ENCODE results near the gene KTN1.

KTN1 gene

DNA sequence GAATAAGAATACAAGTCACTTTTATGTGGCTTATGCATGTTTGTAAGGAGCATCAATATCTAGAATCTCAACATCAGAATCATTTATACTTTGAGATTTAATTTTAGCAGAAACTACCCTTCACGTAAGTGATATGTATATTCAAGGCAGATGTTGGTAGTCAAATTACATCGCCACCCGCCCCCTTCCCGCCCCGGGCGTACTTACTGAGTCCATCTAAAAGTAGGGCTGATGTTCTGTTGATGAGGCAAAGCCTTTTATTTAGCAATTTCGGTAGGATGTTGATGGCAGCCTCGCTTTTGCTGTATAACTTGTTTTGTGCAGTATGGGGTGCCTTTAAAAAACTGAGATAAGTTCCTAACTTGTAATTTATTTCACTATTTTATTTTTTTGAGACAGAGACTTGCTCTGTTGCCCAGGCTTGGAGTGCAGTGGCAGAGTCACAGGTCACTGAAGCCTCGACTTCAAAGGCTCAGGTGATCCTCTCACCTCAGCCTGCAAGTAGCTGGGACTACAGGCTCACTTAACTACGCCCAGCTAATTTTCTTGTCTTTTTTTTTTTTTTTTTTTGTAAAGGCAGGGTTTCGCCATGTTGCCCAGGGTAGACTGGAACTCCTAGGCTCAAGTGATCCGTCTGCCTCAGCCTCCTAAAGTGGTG is 30.8 kb downstream of the KTN1 start:
- DNase-seq: no peak

DNA sequence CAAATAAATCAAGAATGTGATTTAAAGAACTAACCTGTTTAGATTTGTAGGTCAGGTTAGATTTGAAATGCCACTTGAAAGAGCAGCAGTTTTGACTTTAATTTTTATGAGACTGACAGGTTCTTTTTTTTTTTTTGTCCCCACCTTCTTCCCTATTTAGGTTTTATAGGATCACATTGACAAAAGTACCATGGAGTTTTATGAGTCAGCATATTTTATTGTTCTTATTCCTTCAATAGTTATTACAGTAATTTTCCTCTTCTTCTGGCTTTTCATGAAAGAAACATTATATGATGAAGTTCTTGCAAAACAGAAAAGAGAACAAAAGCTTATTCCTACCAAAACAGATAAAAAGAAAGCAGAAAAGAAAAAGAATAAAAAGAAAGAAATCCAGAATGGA is 31.9 kb downstream of the KTN1 start:
- no peak for DNase-seq

DNA sequence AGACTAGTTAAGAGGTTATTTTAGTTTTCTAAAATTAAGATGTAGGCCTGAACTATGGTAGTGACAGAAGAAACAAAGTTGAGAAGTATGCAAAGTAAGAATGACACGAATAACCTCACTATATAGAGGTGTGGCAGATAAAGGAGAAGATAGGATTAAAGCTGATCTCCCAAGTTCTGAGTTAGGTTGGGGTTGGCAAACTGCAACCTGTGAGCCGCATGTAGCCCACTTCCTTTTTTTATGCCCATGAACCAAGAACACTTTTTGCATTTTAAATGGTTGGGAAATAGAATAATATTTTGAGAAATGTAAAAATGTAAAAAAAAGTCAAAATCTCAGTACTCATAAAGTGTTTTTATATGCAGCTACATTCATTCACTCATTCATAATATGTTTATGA is 34.3 kb downstream of the KTN1 start:
- no peak for DNase-seq

DNA sequence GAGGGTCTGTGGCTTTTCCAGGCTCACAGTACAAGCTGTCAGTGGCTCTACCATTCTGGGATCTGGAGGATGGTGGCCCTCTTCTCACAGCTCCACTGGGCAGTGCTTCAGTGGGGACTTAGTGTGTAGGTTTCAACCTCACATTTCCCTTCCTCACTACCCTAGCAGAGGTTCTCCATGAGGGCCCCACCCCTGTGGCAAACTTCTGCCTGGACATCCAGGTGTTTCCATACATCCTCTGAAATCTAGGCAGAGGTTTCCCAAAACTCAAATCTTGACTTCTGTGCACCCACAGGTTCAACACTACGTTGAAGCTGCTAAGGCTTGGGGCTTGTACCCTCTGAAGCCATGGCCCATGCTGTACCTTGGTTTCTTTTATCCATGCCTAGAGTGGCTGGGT is 40.3 kb downstream of the KTN1 start:
- no peak for DNase-seq

DNA sequence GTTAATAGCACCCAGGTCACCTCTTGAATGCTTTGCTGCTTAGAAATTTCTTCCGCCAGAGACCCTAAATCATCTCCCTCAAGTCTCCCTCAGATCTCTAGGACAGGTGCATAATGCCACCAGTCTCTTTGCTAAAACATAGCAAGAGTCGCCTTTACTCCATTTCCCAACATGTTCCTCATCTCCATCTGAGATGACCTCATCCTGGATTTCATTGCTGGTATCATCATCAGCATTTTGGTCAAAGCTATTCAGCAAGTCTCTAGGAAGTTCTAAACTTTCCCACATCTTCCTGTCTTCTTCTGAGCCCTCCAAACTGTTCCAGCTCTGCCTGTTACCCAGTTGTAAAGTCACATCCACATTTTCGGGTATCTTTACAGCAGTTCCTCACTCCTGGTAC is 41.0 kb downstream of the KTN1 start:
- DNase-seq: no peak

DNA sequence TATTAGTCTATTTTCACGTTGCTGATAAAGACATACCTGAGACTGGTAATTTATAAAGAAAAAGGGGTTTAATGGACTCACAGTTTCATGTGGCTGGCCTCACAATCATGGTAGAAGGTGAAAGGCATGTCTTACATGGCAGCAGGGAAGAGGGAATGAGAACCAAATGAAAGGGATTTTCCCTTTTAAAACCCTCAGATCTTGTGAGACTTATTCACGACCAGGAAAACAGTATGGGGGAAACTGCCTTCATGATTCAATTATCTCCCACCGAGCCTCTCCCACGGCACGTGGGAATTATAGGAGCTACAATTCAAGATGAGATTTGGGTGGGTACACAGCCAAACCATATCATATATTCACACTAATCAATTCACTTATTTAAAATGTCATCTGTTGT is 41.4 kb downstream of the KTN1 start:
- no peak for DNase-seq

DNA sequence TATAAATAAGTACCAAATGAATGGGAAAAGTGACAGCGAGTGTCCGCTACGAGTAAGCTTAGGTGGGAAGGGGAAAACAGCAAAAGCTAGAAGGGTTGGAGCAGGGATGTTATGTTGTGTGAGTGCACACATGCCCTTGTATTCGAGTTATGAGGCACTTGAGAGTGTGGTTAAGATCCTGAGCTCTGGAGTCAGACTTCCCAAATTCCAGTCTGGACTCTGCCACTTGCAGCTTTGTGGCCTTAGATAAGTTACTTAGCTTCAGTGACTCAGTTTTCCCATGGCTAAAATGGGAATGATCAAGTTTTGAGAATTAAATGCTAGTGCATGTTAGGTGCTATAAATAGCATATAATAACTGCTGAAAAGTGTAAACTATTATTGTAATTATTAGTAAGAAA is 44.9 kb downstream of the KTN1 start:
- no peak for DNase-seq

DNA sequence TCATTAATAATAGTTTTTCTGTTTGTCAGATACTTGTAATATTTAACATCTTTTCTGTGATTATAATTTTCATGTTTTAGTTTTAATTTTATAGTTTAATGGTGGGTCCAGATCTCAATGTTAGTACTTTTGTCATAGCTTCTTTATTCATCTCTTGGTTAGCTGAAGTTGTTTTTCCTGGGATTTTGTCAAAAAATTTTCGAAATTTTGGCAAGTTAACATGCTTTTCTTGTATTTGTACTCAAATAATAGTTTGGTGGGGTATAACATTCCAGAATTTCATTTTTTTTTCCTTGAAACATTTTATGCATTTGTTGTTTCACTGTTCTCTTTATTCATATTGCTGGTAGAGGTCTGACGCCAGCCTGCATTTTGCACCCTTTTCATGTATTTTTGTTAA is 45.5 kb downstream of the KTN1 start:
- DNase-seq: no peak

DNA sequence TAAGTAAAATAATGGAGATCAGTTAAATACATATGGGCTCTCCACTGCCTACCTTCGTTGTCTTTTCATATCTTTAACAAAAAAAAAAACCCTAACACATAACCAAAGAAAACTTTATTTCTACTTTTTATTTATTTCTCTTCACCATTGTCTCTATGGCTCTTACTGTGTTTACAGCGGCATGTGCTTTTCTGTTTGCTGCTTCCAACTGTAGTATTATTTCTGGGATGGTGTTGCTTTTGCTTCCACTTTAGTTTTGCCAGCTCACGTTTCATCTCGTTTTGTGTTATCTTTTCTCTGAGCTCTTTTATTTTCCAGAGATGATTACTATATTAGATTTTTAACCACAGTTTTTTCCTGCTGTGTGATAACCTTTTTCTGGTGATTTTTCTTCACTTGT is 46.1 kb downstream of the KTN1 start:
- DNase-seq: no peak

DNA sequence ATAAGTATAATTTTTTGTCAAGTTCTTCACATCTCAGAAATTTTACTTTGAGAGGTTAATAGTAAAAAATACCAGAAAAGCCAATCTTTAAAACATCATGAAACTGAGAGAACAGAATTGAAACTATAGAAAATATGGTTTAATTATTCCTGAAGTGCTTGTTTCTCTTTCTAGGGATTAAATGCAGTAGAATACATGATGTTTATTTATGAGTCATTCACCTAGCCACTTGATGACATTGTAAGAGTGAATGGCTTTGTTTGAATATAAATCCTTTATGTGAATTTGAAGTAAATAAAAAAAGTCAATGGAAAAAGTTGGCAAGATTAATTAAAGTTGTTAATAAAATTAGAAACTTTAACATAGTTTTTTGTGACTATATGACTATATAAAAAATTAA is 48.4 kb downstream of the KTN1 start:
- DNase-seq: no peak

DNA sequence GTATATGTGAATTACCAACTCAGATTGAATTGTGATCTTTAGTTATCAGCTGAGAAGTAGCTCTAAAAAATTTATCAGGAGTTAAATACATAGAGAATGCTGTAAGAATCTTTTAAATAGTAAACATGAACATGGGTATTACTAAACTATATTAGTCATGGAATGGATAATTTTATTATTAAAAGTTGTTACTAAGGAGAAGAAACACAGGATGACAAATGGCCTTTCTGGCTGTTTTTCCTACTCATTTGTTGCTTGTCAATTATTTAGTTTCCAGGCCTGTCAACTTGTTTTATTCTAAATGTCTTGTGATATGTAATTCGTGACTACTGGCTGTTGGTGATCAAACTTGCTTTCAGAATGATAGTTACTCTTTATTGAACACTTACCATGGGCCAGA is 58.7 kb downstream of the KTN1 start:
- no peak for DNase-seq

DNA sequence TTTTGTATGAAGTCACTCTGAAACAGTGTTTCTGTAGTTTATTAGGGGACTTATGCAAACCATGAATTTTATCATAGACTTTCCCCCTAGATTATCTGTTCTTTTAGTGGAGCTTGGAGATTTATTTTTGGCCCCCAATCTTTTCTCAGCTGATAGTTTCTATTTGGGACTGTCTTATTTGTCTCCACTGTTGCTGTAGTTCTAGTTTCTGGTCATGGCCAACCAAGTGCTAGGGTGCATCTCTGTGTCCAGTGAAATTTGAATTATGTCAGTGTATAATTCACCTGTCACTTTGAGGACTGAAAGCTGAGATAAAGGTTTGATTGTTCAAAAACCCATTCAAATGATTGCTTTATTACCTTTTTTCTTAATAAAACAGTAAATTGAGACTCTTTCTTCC is 61.3 kb downstream of the KTN1 start:
- no peak for DNase-seq

DNA sequence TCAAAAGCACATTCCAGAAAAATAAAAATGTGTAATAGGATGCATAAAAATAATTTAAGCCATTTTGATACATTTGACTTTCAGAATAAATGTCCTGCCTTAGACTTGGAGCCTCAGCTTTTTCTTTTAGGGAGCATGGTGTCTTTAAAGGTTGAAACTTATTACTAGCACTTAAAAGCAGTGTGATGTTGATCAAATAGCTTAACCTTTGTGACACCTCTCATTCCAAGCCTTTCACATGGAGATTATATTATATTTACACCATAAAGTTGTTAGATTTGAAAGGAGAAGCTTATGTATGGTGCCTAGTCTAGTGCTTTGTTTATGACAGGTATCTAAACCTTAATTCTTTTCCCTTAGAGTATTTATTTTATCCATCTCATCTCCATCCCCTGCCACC is 61.9 kb downstream of the KTN1 start:
- DNase-seq: no peak

DNA sequence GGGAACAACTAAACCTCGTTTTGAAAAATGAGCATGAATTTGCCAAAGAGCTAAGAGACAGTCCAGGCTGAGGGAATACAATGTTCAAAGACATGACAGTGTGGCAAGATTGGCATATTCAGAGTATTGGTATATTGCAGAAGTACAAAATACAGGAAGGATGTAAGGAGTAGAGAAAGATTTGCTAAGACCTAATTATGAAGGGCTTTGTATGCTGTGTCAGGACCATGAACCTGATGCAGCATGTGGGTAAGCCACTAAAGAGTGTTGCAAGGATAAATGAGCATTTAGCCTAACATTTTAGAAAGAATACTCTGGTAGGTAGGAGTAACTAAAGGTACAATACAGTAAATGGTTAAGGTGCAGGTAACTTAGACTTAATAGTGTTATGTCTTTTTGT is 65.1 kb downstream of the KTN1 start:
- no peak for DNase-seq

DNA sequence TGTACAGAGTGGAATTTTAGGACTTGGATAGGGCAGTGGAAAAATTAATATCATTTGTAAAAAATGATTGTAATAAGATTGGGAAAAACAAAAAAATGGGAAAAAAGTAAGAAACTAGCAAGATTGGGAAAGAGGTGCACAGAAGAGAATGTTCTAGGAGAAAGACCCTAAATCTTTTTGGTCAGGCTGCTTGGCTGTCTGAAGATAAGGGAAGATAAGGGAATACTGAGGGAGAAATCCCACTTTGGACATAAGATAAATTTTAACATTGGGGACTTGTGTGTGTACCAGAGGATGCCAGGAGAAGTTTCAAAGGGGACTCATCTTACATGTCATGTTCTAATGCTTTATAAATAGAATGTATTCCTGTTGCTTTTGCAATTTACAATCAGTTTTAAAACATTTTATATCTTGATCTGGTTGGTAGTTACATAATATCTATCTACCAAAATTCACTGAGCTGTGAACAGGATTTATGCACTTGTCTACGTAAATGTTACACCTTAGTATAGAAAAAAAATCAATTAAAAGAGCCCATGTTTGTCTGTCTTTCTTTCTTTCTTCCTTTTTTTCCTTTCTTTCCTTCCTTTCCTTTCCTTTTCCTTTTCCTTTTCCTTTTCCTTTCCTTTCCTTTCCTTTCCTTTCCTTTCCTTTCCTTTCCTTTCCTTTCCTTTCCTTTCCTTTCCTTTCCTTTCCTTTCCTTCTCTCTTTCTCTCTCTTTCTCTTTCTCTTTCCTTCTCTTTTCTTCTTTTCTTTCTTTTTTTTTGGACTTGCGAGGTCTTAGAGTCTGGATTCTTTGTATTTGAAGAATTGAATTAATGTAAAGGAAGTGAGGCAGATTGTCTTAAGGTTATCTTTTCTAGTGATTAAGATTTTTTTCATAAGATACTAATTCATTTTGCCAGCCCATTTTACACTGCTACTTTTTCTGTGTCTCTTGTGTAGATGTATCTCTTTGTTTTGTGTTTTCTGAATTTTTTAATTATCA is 66.1 kb downstream of the KTN1 start:
- no peak for DNase-seq

DNA sequence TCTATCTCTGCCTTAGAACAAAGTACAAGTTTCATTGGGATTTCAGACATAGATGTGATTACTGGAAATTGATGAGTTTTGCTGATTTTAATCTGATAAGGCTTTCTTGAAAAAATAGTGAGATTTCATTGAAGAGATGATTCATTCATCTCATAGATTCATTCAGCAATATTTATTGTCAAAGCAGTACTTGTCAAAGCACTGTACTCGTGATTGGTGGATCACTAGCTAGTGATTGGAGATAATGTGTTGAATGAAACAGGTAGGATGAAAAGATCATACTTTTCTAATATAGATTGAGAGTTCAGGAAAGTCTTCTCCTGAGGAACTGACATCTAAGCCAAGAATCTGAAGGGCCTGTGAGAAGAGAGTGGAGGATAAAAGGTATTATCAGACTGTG is 71.0 kb downstream of the KTN1 start:
- no peak for DNase-seq

DNA sequence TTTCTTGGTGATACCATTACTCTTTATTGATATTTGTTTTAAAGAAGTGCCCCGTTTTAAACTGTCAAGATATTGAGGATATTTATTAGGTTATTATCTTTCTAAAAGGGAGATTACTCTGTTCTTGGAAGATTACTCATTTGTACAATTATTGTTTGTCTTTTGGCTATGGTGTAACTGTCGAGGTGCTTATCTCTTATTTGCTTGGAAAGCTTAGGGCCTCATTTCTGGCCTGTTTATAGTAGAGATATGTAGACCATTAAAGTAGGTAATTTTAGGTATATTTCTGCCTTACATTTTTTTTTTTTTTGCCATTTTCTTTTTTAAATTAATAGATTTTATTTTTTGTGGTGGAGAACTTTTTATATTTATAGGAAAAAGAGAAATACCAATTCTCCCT is 74.2 kb downstream of the KTN1 start:
- DNase-seq: no peak

DNA sequence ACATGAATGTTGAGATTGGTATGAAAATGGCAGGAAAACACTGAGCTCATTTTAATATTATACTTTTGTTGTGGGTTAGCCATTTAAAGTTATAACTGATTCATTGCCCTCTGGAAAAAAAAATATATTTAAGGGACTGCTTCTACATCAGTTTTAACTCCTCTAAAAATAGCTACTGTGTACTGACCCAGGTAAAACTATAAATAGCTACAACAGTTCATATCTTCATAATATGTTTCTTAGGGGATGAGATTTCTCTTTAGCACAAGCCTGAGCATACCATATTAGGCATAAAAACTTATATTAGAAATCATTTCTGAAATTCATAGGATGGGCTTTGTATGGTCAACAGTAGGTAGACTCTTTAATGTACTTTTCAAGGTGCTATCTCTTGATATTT is 81.0 kb downstream of the KTN1 start:
- no peak for DNase-seq

DNA sequence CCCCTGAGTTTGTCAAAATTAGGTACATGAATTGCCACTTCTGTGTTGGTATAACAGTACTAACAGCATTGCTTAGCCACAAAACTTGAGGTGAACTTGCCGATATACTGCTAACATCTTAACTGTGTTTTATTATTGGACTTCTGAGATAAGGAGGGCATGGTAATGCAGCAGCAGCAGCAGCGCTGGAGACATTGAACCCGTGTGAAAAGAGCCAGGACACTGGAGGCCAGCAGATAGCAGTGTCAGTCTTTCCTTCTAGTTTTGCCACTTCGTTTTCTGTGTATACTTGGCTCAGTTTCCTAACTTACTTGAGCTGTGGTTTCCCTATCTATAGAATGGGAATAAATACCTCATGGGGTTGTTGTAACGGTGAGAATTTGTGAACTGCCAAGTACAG is 82.7 kb downstream of the KTN1 start:
- no peak for DNase-seq

DNA sequence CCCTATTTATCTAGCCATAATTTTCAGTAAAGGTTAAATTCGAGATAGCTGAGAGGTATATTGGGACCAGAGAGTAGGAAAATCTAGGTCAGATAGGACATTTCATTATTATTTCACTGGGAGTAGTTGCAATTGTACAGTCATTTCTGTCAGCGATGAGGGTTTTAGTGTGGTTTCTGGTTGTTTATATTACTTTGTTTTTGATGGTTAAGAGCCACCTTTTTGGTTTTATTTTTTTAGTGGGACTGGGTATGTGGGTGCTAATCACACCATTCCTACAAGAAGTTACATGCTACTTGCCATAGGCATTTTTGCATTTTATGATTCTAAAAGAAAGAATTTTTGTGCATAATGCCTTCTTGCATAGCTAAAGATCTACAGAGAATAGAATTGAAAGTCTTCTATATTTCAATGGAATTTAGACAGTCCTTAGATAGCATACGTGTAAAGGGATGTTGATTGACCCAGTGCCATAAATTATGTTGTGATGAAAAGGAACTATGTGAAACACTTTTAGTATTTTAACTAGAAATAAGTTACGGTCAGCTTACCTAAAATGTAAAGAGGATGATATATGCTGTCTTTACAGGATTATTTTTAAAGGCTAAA is 85.2 kb downstream of the KTN1 start:
- no peak for DNase-seq

DNA sequence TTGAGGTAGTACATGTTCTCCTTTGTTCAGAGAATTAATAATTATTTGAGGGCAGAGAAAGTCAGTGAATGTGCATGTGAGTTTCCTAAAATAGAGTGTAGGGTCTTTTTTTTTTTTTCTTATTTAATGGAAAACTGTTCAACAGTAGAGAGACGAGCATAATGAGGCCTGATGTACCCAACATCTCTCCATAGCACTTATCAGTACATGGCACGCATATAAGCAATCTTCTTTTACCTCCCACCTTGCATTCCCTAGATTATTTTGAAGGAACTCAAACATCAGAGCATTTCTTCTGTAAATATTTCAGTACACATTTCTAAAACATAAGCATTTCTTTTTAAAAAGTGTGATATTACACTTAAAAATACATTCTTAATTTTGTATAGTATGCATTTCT is 87.8 kb downstream of the KTN1 start:
- no peak for DNase-seq

DNA sequence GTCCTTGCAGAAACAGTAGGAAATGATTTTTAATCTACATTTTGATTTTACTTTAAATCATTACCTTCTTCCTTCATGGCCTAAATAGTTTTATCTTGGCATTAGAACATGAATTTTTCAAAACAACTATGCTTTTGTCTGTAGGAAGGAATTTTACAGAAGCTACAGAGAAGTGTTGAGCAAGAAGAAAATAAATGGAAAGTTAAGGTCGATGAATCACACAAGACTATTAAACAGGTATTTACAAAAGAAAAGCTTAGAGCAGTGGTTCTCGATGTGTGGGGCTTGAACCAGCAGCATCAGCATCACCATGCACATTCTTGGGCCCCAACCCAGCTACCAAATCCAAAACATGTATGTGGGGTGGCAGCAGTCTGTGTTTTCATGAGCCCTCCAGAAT is 91.6 kb downstream of the KTN1 start:
- no peak for DNase-seq

DNA sequence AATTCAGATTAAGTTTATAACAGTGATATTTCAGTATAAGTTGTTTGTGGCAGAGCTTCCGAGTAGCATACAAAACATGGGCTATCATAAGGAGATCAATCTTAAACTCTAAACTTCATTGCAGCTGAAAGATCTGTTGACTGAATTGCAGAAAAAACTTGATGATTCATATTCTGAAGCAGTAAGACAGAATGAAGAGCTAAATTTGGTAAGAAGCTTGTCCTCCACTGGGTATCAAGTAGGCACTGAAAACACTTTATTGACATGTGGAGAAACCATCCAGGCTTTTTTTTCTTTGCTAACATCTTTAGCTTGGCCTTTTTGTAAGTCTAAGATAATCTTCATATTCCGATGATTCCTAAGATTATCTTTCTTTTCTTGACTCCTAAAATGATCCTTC is 93.0 kb downstream of the KTN1 start:
- DNase-seq: no peak

DNA sequence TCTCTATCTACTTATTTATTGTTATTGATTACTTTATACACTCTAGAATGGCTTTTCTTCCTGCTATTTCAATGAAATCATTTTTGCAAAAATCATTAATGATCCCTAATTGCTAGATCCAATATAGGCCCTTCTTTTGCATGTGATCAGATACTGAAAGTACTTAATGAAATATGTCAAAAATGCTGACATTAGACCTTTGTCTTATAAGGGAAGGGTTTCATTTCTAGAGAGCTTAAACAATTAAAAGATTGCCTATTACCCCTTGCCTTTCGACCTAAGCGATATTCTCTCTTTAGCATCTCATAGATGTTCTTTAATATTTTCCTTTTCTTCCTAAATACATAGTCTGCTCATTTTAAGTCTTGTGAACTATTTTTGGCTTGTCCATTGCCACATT is 101.1 kb downstream of the KTN1 start:
- no peak for DNase-seq

Data from NCI-H1105 (cell line).